Muscle of back (tissue), 11 donors: ENCODE data around the gene CEBPZ. TPM values are rescaled to one million over a fixed set of nuclear protein-coding genes. Genes with fewer than 3 reads are reported as not detected.
A peak's percentile ranks its signal among the peaks of the same experiment; 100 is the strongest.
"Not testable (repeated sequence)": the region's sequence is repeated elsewhere in the genome, so short reads cannot be mapped to it uniquely, and the experiment has no call there.

ENCODE experiments used
- DNase-seq, 3 donors: peaks; one replicate each; pipeline versions ENCODE4 v3.0.0 to v3.0.0-alpha.2; 2013
- polyA plus RNA-seq, 10 donors: library from polyadenylated mRNA; unstranded; fragments of 120-200 nt; gene quantifications; one replicate each; pipeline ENCODE4 v1.2.1, GENCODE V29; 2013; ENCODE audit not compliant: insufficient read length in 10 of 10

Gene CEBPZ
- polyA plus RNA-seq, 10 donors = 36.2 to 52.0 (median 42.7) TPM

DNA sequence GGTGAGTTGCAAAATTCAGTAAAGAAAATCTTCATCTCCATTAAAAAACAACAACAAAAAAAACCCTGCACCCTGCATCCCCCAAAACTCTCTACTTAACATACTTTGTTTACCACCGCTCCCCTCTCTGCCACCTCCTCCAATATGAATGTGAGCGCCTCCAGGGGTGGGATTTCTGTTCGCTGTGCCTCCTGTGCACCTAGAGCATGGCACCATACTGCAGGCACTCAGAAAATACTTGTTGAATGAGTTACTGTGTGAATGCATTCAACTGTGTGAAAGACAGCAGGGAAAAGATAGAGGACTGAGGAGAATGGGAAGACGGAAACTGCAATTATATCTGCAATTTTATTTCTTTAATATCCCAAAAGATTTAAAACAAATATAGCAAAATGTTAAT, 4.5 kb downstream of the CEBPZ start:
- DNase-seq = no peak

DNA sequence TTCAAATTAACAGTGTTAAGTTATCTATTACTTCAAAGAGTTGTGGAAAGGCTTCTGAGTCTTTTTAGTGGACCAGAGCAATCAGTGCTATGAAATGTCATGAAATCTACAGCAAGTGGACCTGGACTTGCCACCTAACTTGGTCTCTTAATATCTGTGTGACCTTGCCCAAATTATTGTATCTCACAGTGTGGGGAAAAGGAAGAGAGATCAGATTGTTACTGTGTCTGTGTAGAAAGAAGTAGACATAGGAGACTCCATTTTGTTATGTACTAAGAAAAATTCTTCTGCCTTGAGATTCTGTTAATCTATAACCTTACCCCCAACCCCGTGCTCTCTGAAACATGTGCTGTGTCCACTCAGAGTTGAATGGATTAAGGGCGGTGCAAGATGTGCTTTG, 6.3 kb downstream of the CEBPZ start:
- DNase-seq = not testable (repeated sequence)

- no peak for DNase-seq
Measured at GRCh38 chr2:37224063-37224462, 7.3 kb downstream of the CEBPZ start.

DNA sequence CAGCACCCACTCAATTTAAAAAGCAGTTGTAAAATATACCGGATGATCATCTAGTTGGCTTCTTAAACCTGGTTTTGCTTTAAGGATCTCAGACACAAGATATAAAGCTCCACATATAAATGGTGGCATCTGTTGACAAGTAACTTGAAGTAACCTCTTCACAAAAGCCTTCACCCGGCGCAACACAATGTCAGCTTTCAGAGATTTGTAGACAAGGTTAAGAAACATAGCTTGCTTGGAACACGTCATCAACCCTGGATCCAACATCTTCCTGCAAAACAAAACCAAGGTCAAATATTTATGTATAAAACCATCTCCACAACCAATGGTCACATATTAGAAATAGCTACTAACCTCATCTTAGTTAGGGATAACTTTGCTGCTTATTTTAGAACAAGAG, 8.3 kb downstream of the CEBPZ start:
- no peak for DNase-seq

DNA sequence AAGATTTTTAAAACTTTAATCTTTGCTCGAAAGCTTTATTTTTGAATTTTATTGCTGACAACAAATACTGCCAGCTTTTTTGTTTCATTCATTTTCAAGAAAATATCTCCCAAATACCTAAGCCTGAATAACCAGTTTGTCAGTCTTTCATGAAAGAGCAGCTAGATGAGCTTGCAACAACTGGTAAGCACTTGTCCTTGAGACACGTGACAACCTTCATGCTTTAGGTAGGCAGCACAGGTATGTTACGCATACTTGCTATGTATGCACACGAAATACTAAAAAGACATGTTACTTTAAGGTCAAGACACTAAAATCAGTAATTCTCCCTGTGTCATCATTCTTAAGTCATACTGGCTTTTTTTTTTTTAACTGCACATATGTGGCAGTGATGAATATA, 12.3 kb downstream of the CEBPZ start:
- DNase-seq = no peak

GRCh38 chr2:37215250-37215649, 16.1 kb downstream of the CEBPZ start:
- DNase-seq = no peak

DNA sequence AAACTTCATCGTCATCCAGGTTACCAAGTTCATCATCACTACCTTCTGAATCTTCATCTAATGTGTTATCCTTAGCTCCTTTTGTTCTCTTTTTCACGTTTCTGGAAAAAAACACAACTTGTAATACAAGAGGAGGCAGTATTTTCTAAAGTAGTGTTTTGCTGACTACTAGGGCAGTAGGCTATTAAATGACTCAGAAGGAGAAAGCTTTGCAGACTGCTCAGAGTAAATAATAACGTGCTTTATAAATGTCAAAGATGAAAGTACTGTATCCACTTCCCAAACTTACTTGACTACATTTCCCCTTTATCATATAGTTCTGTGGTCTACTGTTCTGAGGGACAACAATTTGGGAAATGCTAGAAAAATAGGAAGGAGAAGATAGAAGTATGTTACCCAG, 19.5 kb downstream of the CEBPZ start:
- DNase-seq = no peak

DNA sequence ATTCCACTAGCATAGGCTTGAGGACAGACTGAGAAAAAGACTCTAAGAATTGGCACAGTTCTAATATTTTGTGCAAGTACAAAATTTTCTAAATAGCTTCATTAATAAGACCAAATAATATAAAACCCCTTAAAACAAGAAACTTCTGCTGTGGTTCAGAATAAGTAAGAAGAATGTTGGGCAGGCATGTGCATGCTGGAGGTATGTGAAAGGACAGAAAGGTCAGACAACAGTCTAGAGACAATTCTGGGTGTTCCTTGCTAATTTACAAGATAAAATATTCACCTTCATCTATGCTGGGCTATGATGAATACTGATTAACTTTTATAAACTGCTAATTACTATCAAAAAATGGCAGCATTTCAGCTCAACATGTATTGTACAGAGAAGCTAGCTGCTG, 20.2 kb downstream of the CEBPZ start:
- DNase-seq = no peak

DNA sequence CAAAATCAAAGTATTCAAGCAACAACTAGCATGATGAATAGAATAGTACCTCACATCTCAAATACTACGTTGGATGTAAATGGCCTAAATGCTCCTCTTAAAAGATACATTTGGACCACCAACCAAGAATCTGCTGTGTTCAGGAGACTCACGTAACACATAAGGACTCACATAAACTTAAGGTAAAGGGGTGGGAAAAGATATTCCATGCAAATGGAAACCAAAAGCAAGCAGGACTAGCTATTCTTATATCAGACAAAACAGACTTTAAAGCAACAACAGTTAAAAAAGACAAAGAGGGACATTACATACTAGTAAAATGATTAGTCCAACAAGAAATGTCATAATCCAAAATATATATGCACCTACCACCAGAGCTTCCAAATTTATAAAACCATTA, 24.6 kb downstream of the CEBPZ start:
- not testable (repeated sequence) for DNase-seq

DNA sequence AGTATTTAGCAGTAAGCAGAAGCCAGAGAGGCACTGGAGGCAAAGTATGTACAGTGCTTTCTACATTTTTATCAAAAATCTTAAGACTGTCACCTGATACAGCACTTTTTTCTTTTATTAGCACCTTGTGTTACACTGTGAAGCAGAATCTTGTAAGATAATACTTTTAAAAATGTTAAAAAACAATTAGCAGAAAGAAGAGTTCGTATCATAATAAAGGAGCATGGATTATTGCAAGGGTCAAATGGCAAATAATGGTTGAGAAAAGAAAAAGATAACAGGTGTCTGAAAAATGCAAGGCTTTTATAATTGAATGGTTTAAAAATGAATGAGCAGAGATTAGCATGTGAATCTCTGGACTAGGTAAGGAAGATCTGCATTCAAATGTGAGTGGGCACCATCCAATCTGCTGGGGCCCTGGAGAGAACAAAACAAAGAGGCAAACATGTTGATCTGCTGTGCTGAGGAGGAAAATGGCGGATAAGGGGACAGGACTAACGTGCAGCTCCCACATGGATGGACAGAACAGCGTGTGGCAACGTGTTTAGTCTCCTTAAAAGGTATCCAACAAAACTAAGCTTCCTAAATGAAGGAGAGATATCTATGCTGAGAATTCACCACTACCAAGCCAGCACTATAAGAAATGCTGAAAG, 25.6 kb downstream of the CEBPZ start:
- no peak for DNase-seq

DNA sequence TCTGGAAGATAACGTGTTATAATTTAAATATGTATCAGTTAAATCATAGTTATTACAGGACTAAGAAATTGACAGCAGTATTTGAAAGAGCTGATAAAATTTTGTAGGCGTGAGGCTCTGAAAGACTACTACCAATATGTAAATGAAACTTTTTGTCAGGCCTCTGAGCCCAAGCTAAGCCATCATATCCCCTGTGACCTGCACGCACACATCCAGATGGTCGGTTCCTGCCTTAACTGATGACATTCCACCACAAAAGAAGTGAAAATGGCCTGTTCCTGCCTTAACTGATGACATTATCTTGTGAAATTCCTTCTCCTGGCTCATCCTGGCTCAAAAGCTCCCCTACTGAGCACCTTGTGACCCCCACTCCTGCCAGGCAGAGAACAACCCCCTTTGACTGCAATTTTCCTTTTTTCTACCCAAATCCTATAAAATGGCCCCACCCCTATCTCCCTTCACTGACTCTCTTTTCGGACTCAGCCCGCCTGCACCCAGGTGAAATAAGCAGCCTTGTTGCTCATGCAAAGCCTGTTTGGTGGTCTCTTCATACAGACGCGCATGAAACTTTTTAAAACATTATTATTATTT, 26.2 kb downstream of the CEBPZ start:
- DNase-seq = not testable (repeated sequence)

DNA sequence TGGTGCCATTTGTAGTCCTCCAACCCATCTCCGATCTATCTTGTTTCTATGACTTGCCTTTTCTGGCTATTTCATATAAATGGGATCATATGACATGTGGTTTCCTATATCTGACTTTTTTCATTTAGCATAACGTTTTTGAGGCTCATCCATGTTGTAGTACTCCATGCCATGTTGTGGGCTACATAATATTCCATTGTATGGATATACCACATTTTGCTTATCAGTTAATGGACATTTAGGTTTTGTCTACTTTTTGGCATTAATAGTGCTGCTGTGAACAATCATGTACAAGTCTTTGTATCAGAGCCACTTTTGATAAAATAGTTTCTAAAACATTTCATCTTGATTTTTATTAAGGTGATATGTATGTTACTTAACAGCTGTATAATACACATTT, 27.7 kb downstream of the CEBPZ start:
- no peak for DNase-seq

DNA sequence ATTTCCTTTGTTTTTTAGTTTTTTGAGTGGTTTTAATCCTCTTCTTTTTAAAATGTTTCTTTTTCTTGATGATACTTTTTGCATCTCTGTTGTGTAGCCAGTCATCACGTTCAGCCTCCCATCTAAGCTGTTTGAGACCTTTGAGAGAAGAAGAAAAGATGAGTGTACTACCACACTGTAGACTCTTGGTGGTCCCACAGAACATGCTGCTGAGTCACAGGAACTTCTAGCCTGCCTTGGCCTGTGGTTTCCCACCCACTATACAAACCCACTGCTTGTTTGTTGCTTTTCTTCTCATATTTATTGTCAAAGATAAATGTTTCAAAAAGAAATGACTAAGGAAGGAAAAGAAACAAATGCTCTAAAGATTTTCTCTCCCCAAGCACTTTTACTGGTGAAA, 29.6 kb downstream of the CEBPZ start:
- DNase-seq = no peak

DNA sequence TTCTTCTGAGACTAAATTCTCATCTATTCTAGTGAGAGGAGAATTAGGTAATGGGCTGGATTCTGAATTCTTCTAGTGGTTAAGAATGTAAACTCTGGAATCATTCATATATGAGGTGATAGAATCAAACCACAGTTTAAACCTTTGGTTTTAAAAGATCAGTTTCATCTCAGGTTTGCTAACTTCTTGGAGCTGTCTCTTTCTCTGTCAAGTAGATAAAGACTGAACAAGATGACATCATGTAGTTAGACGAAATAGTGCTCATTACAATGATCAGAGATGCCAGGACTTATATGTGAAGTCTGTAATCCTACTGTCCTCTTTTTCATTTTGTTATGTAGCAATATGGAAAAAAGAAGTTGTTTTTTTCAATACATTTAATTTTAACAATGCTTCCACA, 30.2 kb downstream of the CEBPZ start:
- no peak for DNase-seq

DNA sequence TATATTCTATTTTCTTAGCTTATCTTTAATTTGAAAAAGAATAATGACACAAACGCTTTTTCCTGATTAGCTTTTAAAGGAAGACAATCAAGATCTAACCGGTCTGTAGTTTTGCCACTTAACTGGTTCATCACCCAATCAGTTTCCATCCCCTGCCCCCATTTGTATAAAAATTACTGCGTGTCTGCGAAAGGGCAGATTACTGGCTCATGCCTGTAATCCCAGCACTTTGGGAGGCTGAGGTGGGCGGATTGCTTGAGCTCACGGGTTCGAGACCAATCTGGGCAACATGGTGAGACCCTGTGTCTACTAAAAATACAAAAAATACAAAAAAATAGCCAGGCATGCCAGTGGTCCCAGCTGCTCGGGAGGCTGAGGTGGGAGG, 32.7 kb downstream of the CEBPZ start:
- no peak for DNase-seq

GRCh38 chr2:37196320-37197195, 34.8 kb downstream of the CEBPZ start, which contains the start of gene CEBPZOS:
Gene CEBPZOS, plus strand, starts transcription at chr2:37196496. Its CDS starts 3,209 bp downstream, at chr2:37199705.
- peak; percentile 74 to 95 (median 91) for DNase-seq

GRCh38 chr2:37195862-37196319, 35.5 kb downstream of the CEBPZ start:
- not testable (repeated sequence) for DNase-seq

- no peak for DNase-seq
Measured at GRCh38 chr2:37192551-37192950, 38.8 kb downstream of the CEBPZ start.

DNA sequence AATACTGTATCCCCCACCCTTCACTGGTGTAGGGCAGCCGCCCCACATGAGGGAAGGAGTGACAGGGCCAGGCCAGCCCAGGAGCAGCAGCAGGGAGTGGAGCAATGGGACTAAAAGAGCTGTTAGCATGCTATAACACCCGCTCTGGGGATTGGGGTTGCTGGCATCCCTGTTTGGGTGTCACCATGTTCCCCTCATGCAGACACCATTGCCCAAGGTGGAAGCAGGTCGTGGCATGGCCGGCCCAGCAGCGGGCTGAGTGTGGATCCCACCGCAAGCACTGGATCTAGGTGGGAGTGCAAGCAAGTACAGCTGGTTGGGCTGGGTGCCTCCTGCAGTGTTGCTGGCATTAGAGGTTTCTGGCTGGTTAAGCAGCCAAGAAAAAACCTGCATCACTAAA, 39.6 kb downstream of the CEBPZ start:
- DNase-seq = no peak

- DNase-seq = no peak
Measured at GRCh38 chr2:37191253-37191652, 40.1 kb downstream of the CEBPZ start.

- DNase-seq = no peak
Measured at GRCh38 chr2:37190290-37190689, 41.1 kb downstream of the CEBPZ start.

DNA sequence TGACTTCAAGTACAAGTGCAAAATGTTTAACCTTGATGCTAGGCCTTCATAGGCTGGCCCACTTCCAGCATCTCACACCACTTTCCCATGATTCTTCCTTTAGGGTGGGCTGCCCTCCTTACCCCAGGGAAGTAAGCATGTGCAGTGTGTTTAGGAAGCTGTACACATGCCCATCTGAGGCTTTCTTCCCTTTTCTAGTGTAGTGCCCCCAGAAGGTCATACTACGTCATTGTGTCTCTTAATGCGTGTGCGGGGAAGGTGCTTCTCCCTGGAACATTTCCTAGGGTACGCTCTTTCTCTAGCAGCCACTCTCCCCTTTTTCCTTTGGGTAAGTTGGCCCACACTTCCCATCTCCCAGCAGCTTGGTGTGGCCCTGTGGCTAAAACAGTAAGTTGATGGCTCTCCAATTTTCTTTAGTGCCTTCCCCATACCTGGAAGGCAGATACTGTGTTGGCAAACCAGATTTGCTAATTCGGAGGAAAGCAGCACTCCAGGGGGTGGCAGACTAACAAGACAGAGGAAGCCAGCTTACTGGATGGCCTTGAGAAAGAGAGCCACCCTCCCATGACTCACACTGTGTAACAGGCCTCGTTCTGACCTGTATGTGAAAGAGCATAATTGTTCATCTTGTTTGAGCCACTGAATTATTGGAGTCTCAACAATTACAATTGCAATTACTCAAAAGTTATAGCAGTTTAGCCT, 41.8 kb downstream of the CEBPZ start:
- DNase-seq = peak in 1 of 3 donors; percentile 36
